GM12874 (cell line): Measurements from ENCODE around the gene RFC5.

Experiments used
- CTCF ChIP-seq: IDR thresholded peaks from 2 replicates; pipeline ENCODE4 v1.5.1; 2011; ENCODE audit warnings: low read depth, mild to moderate bottlenecking, control low read depth, low read length, moderate library complexity; ENCODE audit not compliant: insufficient read depth

Gene RFC5

DNA sequence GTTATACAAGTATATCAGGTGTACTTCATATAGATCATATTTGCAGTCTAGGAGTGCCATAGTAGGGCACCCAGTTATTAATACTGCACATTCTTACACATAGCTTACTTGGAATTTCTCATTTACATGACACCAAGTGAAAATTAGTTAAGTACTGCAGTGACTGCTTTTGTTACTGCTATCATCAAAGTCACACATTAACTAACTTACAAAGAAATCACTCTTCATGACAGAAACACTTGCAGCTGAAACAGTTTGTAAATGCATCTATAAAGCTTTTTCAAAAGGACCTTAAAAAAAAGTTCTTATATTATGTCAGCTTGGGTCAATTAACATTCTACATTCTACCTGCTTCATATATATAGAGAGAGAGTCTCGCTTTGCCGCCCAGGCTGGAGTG, 17.8 kb upstream of the RFC5 start:
- TF ChIP-seq CTCF: no peak

GRCh38 chr12:118010903-118011302, 5.6 kb upstream of the RFC5 start:
- TF ChIP-seq CTCF: no peak

GRCh38 chr12:118011377-118011776, 5.1 kb upstream of the RFC5 start:
- no peak for TF ChIP-seq CTCF

DNA sequence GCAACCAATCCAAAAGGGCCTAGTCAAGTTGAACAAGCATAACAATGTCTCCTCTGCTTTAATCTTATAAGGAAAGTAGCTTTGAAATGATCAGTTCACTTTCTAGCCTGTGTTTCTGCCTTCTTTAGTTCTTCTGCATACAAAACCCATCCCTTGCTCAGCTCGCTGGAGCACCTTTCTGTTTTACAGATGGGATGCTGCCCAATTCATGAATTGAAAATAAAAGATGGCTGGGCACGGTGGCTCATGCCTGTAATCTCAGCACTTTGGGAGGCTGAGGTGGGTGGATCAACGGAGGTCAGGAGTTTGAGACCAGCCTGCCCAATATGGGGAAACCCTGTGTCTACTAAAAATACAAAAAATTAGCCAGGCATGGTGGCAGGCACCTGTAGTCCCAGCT, 4.5 kb upstream of the RFC5 start:
- no peak for TF ChIP-seq CTCF

DNA sequence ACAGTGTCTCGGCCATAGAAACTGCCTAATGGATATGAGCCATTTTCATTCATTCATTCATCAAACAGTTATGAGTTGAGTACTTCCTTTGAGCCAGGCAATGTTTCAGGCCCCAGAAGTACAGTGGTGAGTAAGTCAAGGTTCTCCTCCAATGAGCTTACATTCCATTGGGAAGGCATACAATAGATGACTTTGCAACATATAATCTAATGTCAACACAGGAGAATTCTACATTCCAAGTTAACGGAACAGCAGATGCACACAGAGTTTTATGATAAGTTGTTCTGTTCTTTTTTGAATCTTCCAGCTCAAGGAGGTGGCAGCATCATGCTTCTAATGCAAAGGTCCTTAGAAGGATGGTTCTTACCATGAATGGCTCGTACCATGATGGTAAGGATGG, 3.2 kb upstream of the RFC5 start:
- TF ChIP-seq CTCF: no peak

GRCh38 chr12:118015306-118015705, 1.2 kb upstream of the RFC5 start:
- no peak for TF ChIP-seq CTCF

GRCh38 chr12:118015944-118016343, 559 bp upstream of the RFC5 start:
- no peak for TF ChIP-seq CTCF

DNA sequence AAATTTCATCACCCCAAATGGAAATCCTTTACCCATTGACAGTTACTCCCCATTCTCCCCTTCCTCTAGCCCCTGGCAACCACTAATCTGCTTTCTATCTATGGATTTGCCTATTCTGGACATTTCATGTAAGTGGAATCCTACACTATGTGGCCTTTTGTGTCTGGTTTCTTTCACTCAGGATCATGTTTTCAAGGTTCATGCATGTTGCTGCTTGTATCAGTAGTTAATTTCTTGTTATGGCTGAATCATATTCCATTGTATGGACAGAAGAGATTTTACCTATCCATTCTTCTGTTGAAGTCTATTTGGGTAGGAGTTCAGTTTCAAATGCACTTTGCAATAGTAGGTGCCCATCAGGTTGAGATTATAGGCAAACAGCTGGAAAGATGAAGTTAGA, 1.4 kb downstream of the RFC5 start:
- TF ChIP-seq CTCF: no peak
